Melanocyte of skin (primary cell): Measurements from ENCODE around the gene SPATA12. TPM values are rescaled to one million over a fixed set of nuclear protein-coding genes. Genes with fewer than 3 reads are reported as not detected.

ENCODE experiments used
- total RNA-seq, 2 donors: library from RNA; depleted of rRNA; stranded (reverse); fragments of >200 nt; gene quantifications; 2 replicates each; pipeline ENCODE4 v1.2.3, GENCODE V29; 2012

Gene SPATA12
- not detected for total RNA-seq

GRCh38 chr3:57060089-57060821 is at the start of gene SPATA12:
Gene SPATA12, plus strand, starts transcription at chr3:57060664. Its CDS starts 13,031 bp downstream, at chr3:57073695.

Other genes starting within 250 kb of the SPATA12 start
- gene IL17RD, start 104.7 kb downstream of the SPATA12 start, total RNA-seq = under 1 TPM; 0.33 to 0.69 TPM
- gene HESX1, start 139.3 kb downstream of the SPATA12 start, total RNA-seq = under 1 TPM in 1 of 2 donors, not detected in 1; 0.34 TPM
- gene APPL1, start 167.1 kb downstream of the SPATA12 start, total RNA-seq = 10 to 100 TPM; 27.3 to 28.2 TPM
- gene ASB14, start 232.0 kb downstream of the SPATA12 start, total RNA-seq = not detected